Heart right ventricle (tissue), 16 donors: ENCODE measurements around the gene BTNL2. TPM values are rescaled to one million over a fixed set of nuclear protein-coding genes. Genes with fewer than 3 reads are reported as not detected.

Source experiments
- ATAC-seq, 8 donors: fragments of 200-7000 bp; cut with Tn5 transposase; one replicate each; pipeline ENCODE4 v1.9.1; 2020; ENCODE audit warnings: mild to moderate bottlenecking in 8 of 8, moderate library complexity in 8 of 8, moderate number of reproducible peaks in 1 of 8
- DNase-seq, 2 donors: peaks; one replicate each; pipeline ENCODE4 v3.0.0-alpha.2; 2020
- H3K27ac ChIP-seq, 10 donors: fragments of 200-600 bp; sonication (generic) in 2 of 10; one replicate each; pipeline versions ENCODE4 v1.5.0 to v1.8.0; 2020 to 2022; ENCODE audit warnings: mild to moderate bottlenecking in 3 of 10
- H3K27me3 ChIP-seq, 7 donors: fragments of 200-600 bp; one replicate each; pipeline ENCODE4 v1.8.0; 2021 to 2022; ENCODE audit warnings: mild to moderate bottlenecking in 2 of 7
- H3K36me3 ChIP-seq, 9 donors: fragments of 200-600 bp; sonication (generic) in 1 of 9; one replicate each; pipeline versions ENCODE4 v1.5.0 to v1.8.0; 2020 to 2022; ENCODE audit warnings: mild to moderate bottlenecking in 2 of 9
- H3K4me1 ChIP-seq, 9 donors: fragments of 200-600 bp; sonication (generic) in 1 of 9; one replicate each; pipeline versions ENCODE4 v1.5.0 to v1.8.0; 2020 to 2022; ENCODE audit warnings: mild to moderate bottlenecking in 4 of 9
- H3K4me3 ChIP-seq, 10 donors: fragments of 200-600 bp; sonication (generic) in 2 of 10; one replicate each; pipeline versions ENCODE4 v1.5.0 to v1.8.0; 2020 to 2022; ENCODE audit warnings: mild to moderate bottlenecking in 7 of 10, moderate library complexity in 2 of 10
- H3K9me3 ChIP-seq, 11 donors: fragments of 200-600 bp in 10 of 11; sonication (generic) in 2 of 11; one replicate each; pipeline versions ENCODE4 v1.5.0 to v1.8.0; 2013 to 2022; ENCODE audit warnings: mild to moderate bottlenecking in 2 of 11, control low read depth in 1 of 11, moderate library complexity in 1 of 11
- CTCF ChIP-seq, 9 donors: fragments of 200-600 bp; sonication (generic) in 2 of 9; IDR thresholded peaks; one replicate each; pipeline versions ENCODE4 v1.5.0 to v1.8.0; 2021 to 2022; ENCODE audit warnings: antibody characterized with exemption in 9 of 9, mild to moderate bottlenecking in 5 of 9, moderate library complexity in 1 of 9
- WGBS, 2 donors: extraction: QIAGEN DNeasy Blood & Tissue Kit; methylation state at CpG; one replicate each; pipeline ENCODE4 v1.1.7; 2013; ENCODE audit warnings: inconsistent platforms in 1 of 2; 5-methylcytosine and 5-hydroxymethylcytosine counted together
- intact Hi-C, 10 donors: fragments of 100-400 bp; cut with DNase I; formaldehyde crosslinking; loops; one replicate each; pipeline versions ENCODE4 v1.11.1 to v1.14.2; 2022
- polyA plus RNA-seq, 2 donors: library from polyadenylated mRNA; stranded (reverse); fragments of 200-250 nt; gene quantifications; one replicate each; pipeline ENCODE4 v1.2.3, GENCODE V29; 2013
- total RNA-seq, 10 donors: library from RNA; stranded (reverse); fragmentation: NEBNext Ultra II Directional in 3 of 10; extraction: Animal tissue kit (Norgen Biotek cat#: 25700) in 3 of 10; gene quantifications; one replicate each; pipeline versions ENCODE4 v1.2.1 to v1.2.4, GENCODE V29; 2021 to 2023
- donor health status: Arrhythmogenic right ventricular cardiomyopathy.
- donor health status: ischemic (EF 13 %, LVEDD 7.1; RV severe dilation, severe dysfunction).
- donor health status: healthy with polysubstance abuse.
- donor health status: DM: no; HTN: yes; CAD: no.
- donor health status: DM: no; HTN: no; CAD: no.
- donor health status: ischemic (EF 25% LVEDD 6.9; RV normal size, moderate dysfunction).
- donor health status: ischemic (EF 25% LVEDD 5.7; RV mildly dilated, moderate dysfunction).
- donor health status: healthy.
- donor health status: DM: yes; HTN: yes; CAD: no.
- donor health status: Ischemic cardiomyopathy.
- donor health status: ischemic (EF 35%, LVEDD 5.7; RV mildly dilated, moderate dysfunction).
- donor health status: nonischemic (EF 11% LVEDD 7.7; RV severe dilation, severe dysfunction).
- donor health status: DM: yes; HTN: yes; CAD: no.
- donor health status: PGD.
- donor health status: ischemic (EF 29% LVEDD 5.4; RV normal size, mild dysfunction).
- donor health status: nonischemic (EF 23%, LVEDD 6.1; RV moderate dilation, normal function).

The BTNL2 gene
- total and polyA plus RNA-seq, 12 donors, result not detected

GRCh38 chr6:32406197-32406596 is 784 bp downstream of the BTNL2 start:
- Histone ChIP-seq H3K4me1 (peaks cover 0 to 3% (median 0%) of the 10 kb centered on the region in 9 donors), H3K36me3 (no peaks in the 10 kb centered on the region), H3K9me3 (no peaks in the 10 kb centered on the region), H3K4me3 (no peak overlapping the region), H3K27me3 (peaks cover 0 to 68% (median 46%) of the 10 kb centered on the region in 7 donors), H3K27ac (no peak overlapping the region)
- ATAC-seq, result no peak
- WGBS, 2 donors, result 86% methylated on average over 9 of the region's 9 CpGs
- DNase-seq, result no peak
- intact Hi-C loops, result no loop called here
- TF ChIP-seq CTCF (IDR thresholded peaks at IDR 0.05), result no peak

GRCh38 chr6:32405656-32406055 is 1.3 kb downstream of the BTNL2 start:
- no peak for ATAC-seq
- Histone ChIP-seq H3K36me3 (no peaks in the 10 kb centered on the region), H3K27ac (no peak overlapping the region), H3K4me3 (no peak overlapping the region), H3K4me1 (peaks cover 0 to 3% (median 0%) of the 10 kb centered on the region in 9 donors), H3K9me3 (no peaks in the 10 kb centered on the region), H3K27me3 (peaks cover 0 to 68% (median 46%) of the 10 kb centered on the region in 7 donors)
- intact Hi-C loops, result no loop called here
- no peak for TF ChIP-seq CTCF (IDR thresholded peaks at IDR 0.05)
- no peak for DNase-seq
- WGBS, 2 donors, result 29 to 31% methylated on average over 1 of the region's 1 CpG

- ATAC-seq (no peak), DNase-seq (no peak)
- intact Hi-C loops, result no loop called here
- 56 to 57% methylated on average over 8 of the region's 8 CpGs for WGBS, 2 donors
- no peak for TF ChIP-seq CTCF (IDR thresholded peaks at IDR 0.05)
- H3K27ac ChIP-seq, result no peak overlapping the region
- H3K4me3 ChIP-seq, result no peak overlapping the region
- peaks cover 0 to 55% (median 38%) of the 10 kb centered on the region in 7 donors for H3K27me3 ChIP-seq
- H3K36me3 ChIP-seq, result no peaks in the 10 kb centered on the region
- H3K9me3 ChIP-seq, result no peaks in the 10 kb centered on the region
- peaks cover 0 to 3% (median 0%) of the 10 kb centered on the region in 9 donors for H3K4me1 ChIP-seq
Observed at GRCh38 chr6:32402812-32403211, 4.2 kb downstream of the BTNL2 start.

- DNase-seq, result no peak
- intact Hi-C loops, result no loop called here
- Histone ChIP-seq H3K27ac (no peak overlapping the region), H3K9me3 (no peaks in the 10 kb centered on the region), H3K36me3 (no peaks in the 10 kb centered on the region), H3K4me3 (no peak overlapping the region), H3K27me3 (peaks cover 0 to 41% (median 30%) of the 10 kb centered on the region in 7 donors), H3K4me1 (peaks cover 0 to 3% (median 0%) of the 10 kb centered on the region in 9 donors)
- no peak for TF ChIP-seq CTCF (IDR thresholded peaks at IDR 0.05)
- ATAC-seq, result no peak
- 33 to 37% methylated on average over 4 of the region's 4 CpGs for WGBS, 2 donors
Observed at GRCh38 chr6:32401284-32401963, 5.6 kb downstream of the BTNL2 start.
